ENCODE measurements around the gene SLC25A48. TPM values are rescaled to one million over a fixed set of nuclear protein-coding genes. Genes with fewer than 3 reads are reported as not detected.

The SLC25A48 gene
- total RNA-seq, 1 experiment from 2014 or later: 1.6 TPM

- Histone ChIP-seq H3K4me1 (no peaks in the 10 kb centered on the region), H3K36me3 (ENCODE audit: control insufficient read depth, insufficient read depth, low read length) (no peaks in the 10 kb centered on the region), H3K4me3 (ENCODE audit: low read depth, low read length) (no peak overlapping the region), H3K27me3 (replicated peaks; ENCODE audit: control insufficient read depth, insufficient read depth, low read length) (no peaks in the 10 kb centered on the region), H3K9me3 (no peaks in the 10 kb centered on the region)
- BruUV-seq (replicated peaks): no TSS peak
- intact Hi-C loops (cut with micrococcal nuclease; ENCODE audit: unreplicated experiment): no loop called here
- no peak for TF ChIP-seq CTCF (IDR thresholded peaks at IDR 0.05; ENCODE audit: insufficient read depth in 1 of 2, low read depth in 1 of 2, low read length in 1 of 2, severe bottlenecking in 1 of 2, unreplicated experiment in 1 of 2)
- H3K4me3 Mint-ChIP-seq (ENCODE audit: unreplicated experiment): no peak overlapping the region
- peaks cover 16% of the 10 kb centered on the region for H3K27me3 Mint-ChIP-seq (ENCODE audit: insufficient read depth, unreplicated experiment)
- peaks cover 9% of the 10 kb centered on the region for H3K4me1 Mint-ChIP-seq (ENCODE audit: low read depth, unreplicated experiment)
- no peak overlapping the region for H3K27ac Mint-ChIP-seq (ENCODE audit: unreplicated experiment)
- POLR2A ChIA-PET: no interaction called here
- peaks cover 4% of the 10 kb centered on the region for H3K36me3 Mint-ChIP-seq (ENCODE audit: insufficient read depth, unreplicated experiment)
- CTCF ChIA-PET: no interaction called here
- no peak for DNase-seq
- no peaks in the 10 kb centered on the region for H3K9me3 Mint-ChIP-seq (ENCODE audit: unreplicated experiment)
These were observed 24.1 kb upstream of the SLC25A48 start for GRCh38 chr5:135810188-135810943.

DNA sequence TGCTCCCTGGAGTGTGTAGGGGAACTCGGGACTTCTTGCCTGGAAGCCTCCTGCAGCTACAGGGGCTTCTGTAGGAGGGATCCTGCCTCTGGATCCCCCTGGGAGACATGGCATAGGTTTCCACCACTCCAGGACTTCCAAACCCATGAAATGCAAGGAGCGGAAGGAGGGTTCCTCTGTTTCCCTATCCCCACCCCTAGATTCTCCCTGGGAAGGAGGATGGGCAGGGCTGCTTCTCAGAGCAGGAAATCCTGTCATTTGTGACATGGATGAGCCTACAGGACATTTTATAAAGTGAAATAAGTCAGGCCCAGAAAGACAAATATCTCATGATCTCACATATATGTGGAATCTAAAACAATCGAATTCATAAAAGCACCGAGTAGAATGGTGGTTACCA, 23.5 kb upstream of the SLC25A48 start:
- CTCF ChIA-PET: no interaction called here
- no peak for TF ChIP-seq CTCF (IDR thresholded peaks at IDR 0.05; ENCODE audit: insufficient read depth in 1 of 2, low read depth in 1 of 2, low read length in 1 of 2, severe bottlenecking in 1 of 2, unreplicated experiment in 1 of 2)
- Mint-ChIP-seq H3K9me3 (ENCODE audit: unreplicated experiment) (no peaks in the 10 kb centered on the region), H3K27ac (ENCODE audit: unreplicated experiment) (no peak overlapping the region), H3K27me3 (ENCODE audit: insufficient read depth, unreplicated experiment) (peaks cover 16% of the 10 kb centered on the region), H3K4me1 (ENCODE audit: low read depth, unreplicated experiment) (peaks cover 9% of the 10 kb centered on the region), H3K4me3 (ENCODE audit: unreplicated experiment) (no peak overlapping the region), H3K36me3 (ENCODE audit: insufficient read depth, unreplicated experiment) (peaks cover 4% of the 10 kb centered on the region)
- Histone ChIP-seq H3K4me3 (ENCODE audit: low read depth, low read length) (no peak overlapping the region), H3K36me3 (ENCODE audit: control insufficient read depth, insufficient read depth, low read length) (no peaks in the 10 kb centered on the region), H3K27me3 (replicated peaks; ENCODE audit: control insufficient read depth, insufficient read depth, low read length) (no peaks in the 10 kb centered on the region), H3K9me3 (no peaks in the 10 kb centered on the region), H3K4me1 (no peaks in the 10 kb centered on the region)
- BruUV-seq (replicated peaks): no TSS peak
- POLR2A ChIA-PET: no interaction called here
- intact Hi-C loops (cut with micrococcal nuclease; ENCODE audit: unreplicated experiment): no loop called here
- DNase-seq: no peak

- POLR2A ChIA-PET: no interaction called here
- Mint-ChIP-seq H3K9me3 (ENCODE audit: unreplicated experiment) (no peaks in the 10 kb centered on the region), H3K4me1 (ENCODE audit: low read depth, unreplicated experiment) (peaks cover 9% of the 10 kb centered on the region), H3K27me3 (ENCODE audit: insufficient read depth, unreplicated experiment) (peaks cover 19% of the 10 kb centered on the region), H3K4me3 (ENCODE audit: unreplicated experiment) (no peak overlapping the region), H3K36me3 (ENCODE audit: insufficient read depth, unreplicated experiment) (peaks cover 4% of the 10 kb centered on the region), H3K27ac (ENCODE audit: unreplicated experiment) (no peak overlapping the region)
- no peak for TF ChIP-seq CTCF (IDR thresholded peaks at IDR 0.05; ENCODE audit: insufficient read depth in 1 of 2, low read depth in 1 of 2, low read length in 1 of 2, severe bottlenecking in 1 of 2, unreplicated experiment in 1 of 2)
- 0 out of 2 replicates have a peak, but pooled peaks cover 3% of the 10 kb centered on the region for H3K9me3 ChIP-seq
- no peaks in the 10 kb centered on the region for H3K36me3 ChIP-seq (ENCODE audit: control insufficient read depth, insufficient read depth, low read length)
- no peak for DNase-seq
- intact Hi-C loops (cut with micrococcal nuclease; ENCODE audit: unreplicated experiment): no loop called here
- CTCF ChIA-PET: no interaction called here
- no peaks in the 10 kb centered on the region for H3K27me3 ChIP-seq (replicated peaks; ENCODE audit: control insufficient read depth, insufficient read depth, low read length)
- no peaks in the 10 kb centered on the region for H3K4me1 ChIP-seq
- BruUV-seq (replicated peaks): no TSS peak
- no peak overlapping the region for H3K4me3 ChIP-seq (ENCODE audit: low read depth, low read length)
These were observed 20.7 kb upstream of the SLC25A48 start for GRCh38 chr5:135813758-135814157.
